Stimulated activated CD4-positive, alpha-beta T cell treated with anti-CD3 and anti-CD28 coated beads, Interleukin-12 subunit alpha, Interleukin-12 subunit beta, amount 100 ng/mL, for 4 hours (primary cell): ENCODE data around the gene SCG2.

ENCODE experiments used
- DNase-seq: peaks from one replicate; pipeline ENCODE4 v3.0.0-alpha.2; 2020

The SCG2 gene

DNA sequence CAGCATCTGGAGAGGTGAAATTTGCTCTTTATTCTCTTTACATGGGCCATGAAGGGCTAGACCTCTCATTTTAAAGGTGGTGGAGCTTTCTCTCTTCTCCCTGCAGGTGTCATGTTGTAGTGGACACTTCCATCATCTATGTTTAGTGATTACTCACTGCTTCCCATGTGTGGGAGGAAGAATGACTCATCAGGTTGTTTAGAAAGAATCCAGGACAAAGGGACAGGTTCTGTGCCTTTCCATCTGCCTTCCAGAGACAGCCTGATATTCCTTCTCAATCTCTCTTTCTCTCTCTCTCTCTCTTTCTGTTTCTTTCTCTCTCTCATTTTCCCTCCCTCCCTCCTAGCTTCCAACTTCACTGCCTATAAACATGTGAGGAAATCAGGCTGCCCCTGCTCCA, 38.7 kb downstream of the SCG2 start:
- no peak for DNase-seq

DNA sequence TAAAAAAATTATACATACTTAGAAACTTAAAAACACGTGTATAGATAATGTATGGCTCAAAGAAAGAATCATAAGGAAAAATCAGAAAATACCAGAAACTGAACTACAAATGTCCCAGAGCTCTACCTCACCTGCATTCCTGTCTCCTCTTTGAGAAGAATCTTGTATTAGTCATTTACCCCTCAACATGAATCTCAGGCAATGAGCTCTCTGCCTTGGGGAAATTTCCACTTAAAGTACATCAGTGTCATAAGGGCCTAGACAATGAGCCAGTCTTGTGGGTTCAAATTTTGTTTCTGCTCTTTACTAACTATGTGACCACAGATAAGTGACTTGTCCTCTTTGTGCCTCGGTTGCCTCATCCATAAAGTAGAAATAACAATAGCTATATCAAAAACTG, 40.1 kb downstream of the SCG2 start:
- DNase-seq = no peak

DNA sequence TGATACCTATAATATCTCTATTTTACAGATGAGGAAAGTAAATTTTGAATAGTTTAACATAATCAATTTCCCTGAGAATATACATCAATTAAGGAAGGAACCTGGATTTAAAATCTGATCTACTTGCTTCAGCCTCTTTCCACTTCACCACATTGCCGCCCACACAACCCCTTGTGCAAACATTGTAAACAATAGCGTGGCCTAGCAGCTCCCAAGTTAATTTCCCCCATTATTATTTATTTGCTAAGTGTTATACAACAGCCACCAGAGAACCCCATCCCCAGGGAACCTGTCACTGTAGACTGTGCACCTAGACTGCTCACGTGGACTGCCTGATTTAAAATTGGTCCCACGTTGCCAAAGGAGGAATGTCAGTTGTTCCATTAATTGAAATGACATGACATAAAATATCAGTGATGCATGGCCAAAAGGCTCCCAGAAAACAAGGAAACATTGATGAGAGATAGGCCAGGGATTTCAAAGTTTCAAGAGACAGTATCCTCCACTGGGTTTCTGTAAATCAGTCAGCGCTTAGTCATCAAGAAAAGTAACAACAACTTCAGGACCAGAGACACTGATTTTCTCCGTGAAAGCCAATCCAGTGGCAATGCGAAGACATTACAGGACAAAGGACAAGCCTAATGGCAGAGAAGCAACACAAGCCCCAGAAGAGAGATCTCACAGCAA, 41.3 kb downstream of the SCG2 start:
- DNase-seq = no peak

- no peak for DNase-seq
Observed at GRCh38 chr2:223558970-223559369, 43.2 kb downstream of the SCG2 start.

GRCh38 chr2:223554923-223555322, 47.2 kb downstream of the SCG2 start:
- no peak for DNase-seq

DNA sequence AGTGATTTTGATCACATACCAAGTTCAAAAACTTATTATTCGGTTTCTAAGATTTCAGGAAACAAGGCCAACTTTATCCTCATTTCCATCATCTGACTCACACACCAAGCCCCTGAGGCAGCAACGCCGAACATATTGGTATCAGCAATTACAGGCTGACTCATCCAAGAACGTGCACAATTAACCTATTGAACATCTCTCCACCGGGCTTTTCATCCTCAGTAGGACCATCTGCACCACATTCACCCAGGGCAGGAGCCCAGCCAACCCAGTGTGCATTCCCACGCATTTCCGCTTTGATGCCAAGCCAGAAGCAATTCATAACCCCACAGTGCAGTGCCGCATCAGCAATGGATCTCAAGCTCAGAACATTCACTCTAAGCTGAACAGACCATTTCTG, 52.9 kb downstream of the SCG2 start:
- DNase-seq = no peak

GRCh38 chr2:223548194-223548593, 54.0 kb downstream of the SCG2 start:
- no peak for DNase-seq
